ENCODE results near the gene DDX42.

The DDX42 gene

DNA sequence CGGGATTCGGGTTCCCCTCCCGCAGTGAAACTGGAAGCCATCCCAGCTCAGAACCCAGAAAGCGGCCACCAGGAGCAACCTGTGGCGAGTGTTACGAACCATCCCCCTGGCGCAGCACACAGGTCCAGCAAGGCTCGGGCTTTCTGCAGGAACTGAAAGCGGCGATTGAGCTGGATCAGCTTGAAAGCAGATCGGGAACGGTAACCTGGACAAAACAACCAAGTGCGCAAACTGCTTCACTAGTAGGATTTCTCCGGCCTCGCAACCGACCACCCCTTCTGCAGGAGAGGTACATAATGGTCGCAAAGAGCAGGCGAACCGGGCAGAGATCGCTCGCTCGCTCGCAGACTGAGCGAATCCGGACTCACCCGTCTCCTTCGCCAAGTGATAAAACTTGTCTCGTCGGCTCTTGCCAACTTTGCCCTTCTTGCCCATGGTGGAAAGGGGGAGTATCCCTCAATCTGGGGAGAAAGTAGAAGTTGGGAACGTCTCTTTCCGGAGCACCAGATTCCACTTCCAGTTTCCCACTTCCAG lies 52.6 kb downstream of the DDX42 start:
- DNase-seq = no peak

DNA sequence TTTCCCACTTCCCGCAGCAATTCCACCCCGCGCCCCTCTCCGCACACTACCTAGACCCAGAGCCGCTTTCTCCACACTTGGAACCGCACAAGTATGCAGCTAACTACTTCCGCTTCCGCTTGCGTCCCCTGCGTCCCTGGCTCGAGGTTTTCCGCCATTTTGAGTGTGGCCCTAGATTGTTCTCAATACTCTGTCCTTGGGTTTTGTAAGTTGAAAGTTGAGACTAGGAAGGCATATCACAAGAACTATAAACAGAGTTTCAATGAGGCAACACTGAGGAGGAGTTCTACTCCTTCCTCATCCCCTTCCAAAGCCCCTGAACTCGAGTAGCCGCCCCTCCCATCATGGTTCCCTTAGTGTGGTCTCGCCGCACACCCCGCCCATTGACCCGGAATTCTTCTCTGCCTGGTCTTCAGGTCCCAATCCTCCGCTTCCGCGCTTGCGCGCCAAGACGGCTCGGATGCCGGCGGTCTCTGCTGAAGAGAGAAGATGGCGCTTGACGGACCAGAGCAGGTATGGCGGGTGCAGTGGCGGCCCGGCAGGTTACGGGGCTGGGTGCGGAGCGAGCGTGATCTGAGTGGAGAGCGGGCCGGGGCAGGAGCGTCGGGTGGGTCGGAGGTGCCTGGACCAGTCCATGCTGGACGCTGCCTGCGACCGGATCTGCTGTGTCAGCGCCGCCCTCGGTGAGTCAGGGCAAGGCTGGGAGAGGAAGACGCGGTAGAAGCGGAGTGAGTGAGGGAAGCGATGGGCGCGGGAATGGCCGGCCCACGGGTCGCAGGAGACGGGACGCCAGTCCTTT lies 53.2 kb downstream of the DDX42 start, which contains the start of the genes FTSJ3 and PSMC5:
Gene FTSJ3, minus strand, starts transcription at position 662 of the 799 bp plus-strand sequence. CDS start 761 bp downstream, outside the sequence.
Gene PSMC5, plus strand, starts transcription at position 430 of the 799 bp plus-strand sequence. Its CDS starts 60 bp downstream, at position 490.
- peak; percentile 90 for DNase-seq

DNA sequence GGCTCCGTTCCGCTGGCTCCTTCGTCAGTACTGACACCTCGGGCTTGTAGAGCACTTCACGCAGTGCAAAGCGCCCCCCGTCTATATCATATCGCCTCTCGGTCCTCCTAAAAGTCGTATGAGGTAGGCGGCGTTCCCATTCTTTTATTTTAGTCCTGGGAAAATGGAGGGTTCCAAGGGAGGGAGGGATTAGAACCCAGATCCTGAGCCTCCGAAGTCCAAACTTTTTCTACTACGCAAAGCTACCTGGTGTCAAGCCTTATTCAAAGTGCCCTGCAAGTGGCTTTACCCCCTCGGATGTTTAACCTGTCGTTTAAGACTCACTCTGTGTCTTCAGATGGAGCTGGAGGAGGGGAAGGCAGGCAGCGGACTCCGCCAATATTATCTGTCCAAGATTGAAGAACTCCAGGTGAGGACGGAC lies 53.8 kb downstream of the DDX42 start:
- DNase-seq = no peak

- no peak for DNase-seq
These were observed 55.0 kb downstream of the DDX42 start for GRCh38 chr17:63828936-63829335.

DNA sequence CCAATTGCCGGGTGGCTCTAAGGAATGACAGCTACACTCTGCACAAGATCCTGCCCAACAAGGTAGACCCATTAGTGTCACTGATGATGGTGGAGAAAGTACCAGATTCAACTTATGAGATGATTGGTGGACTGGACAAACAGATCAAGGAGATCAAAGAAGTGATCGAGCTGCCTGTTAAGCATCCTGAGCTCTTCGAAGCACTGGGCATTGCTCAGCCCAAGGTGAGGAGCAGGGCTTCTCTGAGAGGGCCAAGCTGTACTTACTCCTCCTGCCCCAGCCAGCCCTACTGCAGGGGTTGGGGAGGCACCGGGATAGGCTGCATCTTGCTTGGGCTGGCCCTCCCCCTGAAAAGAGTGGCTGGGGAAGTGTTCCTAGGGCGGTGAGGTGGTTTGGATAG lies 56.3 kb downstream of the DDX42 start:
- no peak for DNase-seq

GRCh38 chr17:63830904-63831491 lies 57.0 kb downstream of the DDX42 start:
- no peak for DNase-seq

DNA sequence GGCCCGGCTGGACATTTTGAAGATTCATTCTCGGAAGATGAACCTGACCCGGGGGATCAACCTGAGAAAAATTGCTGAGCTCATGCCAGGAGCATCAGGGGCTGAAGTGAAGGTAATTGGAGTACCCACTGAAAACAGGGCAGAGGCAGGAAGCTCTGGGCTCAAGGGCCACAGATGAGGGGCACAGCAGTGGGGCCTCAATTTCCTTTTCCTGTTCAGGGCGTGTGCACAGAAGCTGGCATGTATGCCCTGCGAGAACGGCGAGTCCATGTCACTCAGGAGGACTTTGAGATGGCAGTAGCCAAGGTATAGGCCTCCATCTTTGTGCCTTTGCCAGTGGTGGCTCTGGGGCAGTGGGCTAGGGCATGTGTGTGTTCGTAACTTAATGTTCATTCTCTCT lies 57.5 kb downstream of the DDX42 start:
- DNase-seq = no peak

GRCh38 chr17:63832014-63832413 lies 58.0 kb downstream of the DDX42 start:
- DNase-seq = no peak

DNA sequence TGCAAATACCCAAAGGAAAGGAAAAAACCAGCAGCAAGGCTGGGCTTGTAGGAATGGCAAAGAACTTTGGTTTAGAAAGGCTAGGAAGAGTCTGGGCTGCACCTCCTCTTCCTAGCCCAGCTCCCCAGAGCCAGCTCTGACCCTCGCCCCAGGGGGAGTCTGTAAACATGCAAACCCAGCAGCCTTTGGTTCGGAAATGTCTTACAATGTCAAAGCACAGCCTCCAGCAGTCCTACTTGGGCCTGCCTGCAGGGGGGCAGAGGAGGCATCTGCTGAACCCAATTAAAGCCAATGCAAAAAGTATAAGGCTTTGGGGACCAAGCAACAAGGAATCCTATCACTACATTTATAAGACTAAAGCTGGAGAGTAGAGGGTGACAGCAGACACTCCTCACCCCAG lies 58.5 kb downstream of the DDX42 start:
- no peak for DNase-seq

- DNase-seq = no peak
These were observed 59.2 kb downstream of the DDX42 start for GRCh38 chr17:63833026-63833740.

DNA sequence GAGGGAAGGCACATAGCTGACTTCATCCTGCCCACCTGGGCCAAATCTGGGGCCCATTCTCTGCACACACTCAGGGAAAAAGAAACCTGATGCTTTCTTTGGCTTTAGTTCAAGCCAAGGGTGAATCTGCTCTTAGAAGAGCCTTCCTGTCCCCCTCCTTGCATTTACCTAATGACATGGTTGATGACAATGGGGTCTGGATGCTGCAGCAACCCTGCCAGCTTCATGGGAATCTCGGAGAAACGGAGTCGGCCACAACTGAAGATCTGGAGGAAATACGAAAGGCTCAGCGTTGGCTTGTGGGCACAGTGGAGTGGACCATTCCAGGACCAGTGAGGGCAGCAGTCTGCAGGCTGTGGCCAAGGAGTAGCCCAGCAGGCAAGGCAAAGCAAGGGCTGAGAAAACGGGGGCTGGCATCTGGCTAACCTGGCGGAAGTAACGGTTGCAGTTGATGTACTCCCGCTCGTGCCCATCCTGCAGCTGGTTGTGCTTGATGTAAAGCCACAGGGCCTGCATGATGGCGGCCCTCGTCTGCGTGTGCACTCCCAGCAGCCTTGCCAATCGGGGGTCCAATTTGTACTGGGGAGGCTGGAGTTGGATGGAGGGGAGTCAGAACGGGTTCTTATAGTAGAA lies 59.9 kb downstream of the DDX42 start:
- no peak for DNase-seq

DNA sequence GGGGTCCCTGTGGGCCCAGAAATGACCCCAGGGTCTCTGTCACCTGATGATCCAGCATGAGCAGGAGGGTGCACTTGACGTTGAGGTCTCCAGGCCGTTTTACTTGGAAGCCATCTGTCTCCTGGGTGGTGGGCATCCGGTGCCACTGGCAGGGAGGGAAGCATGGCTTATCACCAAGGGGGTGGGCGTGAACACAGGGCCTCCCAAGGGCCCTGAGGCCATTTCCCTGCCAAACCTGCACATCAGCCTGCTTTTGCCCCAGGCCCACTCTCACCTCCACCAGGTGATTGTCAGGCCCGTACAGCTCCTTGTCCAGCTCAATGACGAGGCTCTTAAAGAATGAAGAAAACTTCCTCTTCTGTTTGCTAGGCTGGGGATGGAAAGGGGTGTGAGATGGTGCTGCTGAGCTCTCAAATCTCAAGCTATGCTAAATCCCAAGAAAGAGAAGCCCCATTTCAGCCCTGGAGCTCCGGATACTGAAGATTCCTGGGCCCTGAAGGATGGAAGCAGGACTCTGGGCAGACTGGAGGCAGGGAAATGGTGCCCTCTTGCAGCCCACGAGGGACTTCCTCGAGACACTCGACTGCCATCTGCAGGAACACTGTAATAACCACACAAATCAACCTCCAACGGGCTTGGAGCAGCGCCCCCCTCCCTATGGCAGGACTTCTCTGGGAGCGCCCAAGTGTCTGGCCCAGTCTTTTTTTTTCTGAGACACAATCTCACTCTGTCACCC lies 60.6 kb downstream of the DDX42 start:
- peak; percentile 68 for DNase-seq

DNA sequence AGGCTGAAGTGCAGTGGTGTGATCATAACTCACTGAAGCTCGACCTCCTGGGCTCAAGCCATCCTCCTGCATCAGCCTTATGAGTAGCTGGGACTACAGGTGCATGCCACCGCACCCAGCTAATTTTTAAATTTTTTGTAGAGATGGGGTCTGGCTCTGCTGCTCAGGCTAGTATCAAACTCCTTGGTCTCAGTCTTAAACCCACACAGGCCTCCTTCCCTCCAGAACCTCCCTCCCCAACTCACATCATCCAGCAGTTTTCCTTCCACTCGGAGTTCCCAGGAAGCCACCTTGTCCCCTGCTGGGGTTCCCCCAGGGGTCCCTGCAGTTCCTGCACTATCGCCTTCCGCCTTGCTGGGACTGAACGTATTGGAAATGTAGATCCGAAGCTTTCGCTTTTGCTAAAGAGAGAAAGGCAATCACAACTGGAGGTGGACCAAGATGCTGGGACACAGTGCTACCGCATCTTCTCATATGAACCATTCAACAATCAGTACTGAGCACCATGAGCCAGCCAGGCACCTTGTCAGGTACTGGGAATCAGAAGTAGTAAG lies 61.3 kb downstream of the DDX42 start:
- no peak for DNase-seq

- no peak for DNase-seq
These were observed 62.8 kb downstream of the DDX42 start for GRCh38 chr17:63836811-63837210.

GRCh38 chr17:63837480-63837879 lies 63.5 kb downstream of the DDX42 start:
- DNase-seq = no peak

- no peak for DNase-seq
These were observed 64.1 kb downstream of the DDX42 start for GRCh38 chr17:63837962-63838600.

DNA sequence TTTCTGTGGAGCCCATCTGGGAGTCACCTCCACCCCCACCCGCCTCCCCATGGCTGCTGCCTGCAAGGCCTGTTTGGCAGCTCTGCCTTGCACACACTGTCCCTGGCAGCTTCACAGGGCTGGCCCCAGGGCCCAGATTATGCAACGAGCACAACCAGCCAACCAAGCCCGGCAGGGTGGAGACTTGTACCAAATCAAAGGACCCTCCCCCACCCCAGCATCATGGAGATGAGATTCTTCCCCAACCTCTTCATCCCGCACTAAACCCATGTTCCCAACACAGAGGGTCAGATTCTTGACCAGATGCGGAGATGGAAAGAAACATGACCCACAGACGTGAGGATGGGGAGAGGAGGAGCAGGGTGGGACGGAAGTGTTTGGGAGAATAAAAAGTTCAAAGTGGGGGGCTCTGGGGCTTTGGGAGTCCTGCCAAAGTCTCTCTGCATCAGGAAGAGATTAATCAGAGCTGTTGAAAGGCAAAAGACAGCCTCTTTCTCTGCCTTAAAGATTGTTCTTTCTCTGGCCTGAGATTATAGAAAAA lies 64.7 kb downstream of the DDX42 start:
- DNase-seq = peak; percentile 26

GRCh38 chr17:63840591-63841349 lies 66.8 kb downstream of the DDX42 start:
- no peak for DNase-seq

DNA sequence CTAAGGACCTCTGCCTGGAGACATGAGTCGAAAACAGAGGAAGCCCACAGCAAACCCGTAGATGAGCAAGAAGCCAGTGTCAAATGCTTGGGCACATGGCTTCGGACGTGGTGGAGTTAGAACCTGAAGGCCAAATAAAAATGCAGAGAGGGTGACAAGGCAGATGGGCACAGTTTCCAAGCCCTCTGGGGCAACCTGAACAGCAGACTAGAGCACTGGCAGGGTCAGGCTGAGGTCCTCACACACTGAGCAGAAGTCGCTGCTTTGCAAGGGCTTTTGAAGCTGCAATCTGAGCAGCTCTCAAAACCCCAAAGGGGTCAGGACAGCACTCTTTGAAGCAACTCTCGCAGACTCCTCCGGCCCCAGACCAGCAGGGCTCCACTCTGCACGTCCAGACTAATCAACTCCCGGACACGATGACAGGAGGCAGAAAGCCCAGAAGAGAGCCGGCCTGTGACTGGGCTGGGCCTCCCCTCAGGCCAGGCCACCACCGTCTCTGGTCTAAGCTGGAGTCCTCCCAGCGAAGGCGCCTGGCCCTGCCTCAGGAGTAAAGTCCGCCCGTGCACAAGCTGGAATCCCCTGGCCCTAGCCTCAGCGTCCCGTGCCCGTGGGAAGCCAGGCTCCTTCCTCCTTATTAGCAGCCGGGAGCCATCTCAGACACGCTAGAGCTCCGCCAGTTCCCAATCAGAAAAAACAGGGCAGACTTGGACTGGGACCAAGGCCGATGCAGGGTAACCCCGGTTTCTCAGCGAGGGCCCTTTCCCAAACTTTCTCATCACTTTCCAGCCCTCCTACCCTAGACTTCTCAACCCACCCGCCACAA lies 67.6 kb downstream of the DDX42 start:
- DNase-seq = peak; percentile 13

Measured in NCI-H226 (cell line).